DOHH2 (cell line): Measurements from ENCODE around the gene PIGX.

ENCODE experiments used
- H3F3A ChIP-seq: fragments of 200-600 bp; sonication (generic), shearing (Covaris generic); 2 replicates; pipeline ENCODE4 v1.6.0; 2016; ENCODE audit warnings: antibody characterized with exemption, mild to moderate bottlenecking; ENCODE audit not compliant: control insufficient read depth, insufficient read depth
- H3K27ac ChIP-seq: fragments of 200-600 bp; sonication (generic); 2 replicates; pipeline ENCODE4 v1.5.1; 2014; ENCODE audit warnings: low read depth, mild to moderate bottlenecking, low read length, moderate library complexity
- H3K27me3 ChIP-seq: fragments of 200-600 bp; sonication (generic); 2 replicates; pipeline ENCODE4 v1.6.1; 2014; ENCODE audit warnings: mild to moderate bottlenecking, low read length, mixed read lengths; ENCODE audit not compliant: control insufficient read depth
- H3K36me3 ChIP-seq: fragments of 200-600 bp; sonication (generic); 2 replicates; pipeline ENCODE4 v1.6.1; 2014; ENCODE audit warnings: mild to moderate bottlenecking, low read length, moderate library complexity, mixed read lengths; ENCODE audit not compliant: control insufficient read depth
- H3K4me1 ChIP-seq: fragments of 200-600 bp; sonication (generic); 2 replicates; pipeline ENCODE4 v1.6.1; 2014; ENCODE audit warnings: mild to moderate bottlenecking, low read length, mixed read lengths; ENCODE audit not compliant: control insufficient read depth
- H3K4me2 ChIP-seq: fragments of 200-600 bp; sonication (generic); 2 replicates; pipeline ENCODE4 v1.6.0; 2014; ENCODE audit warnings: mild to moderate bottlenecking, low read length, moderate library complexity
- H3K4me3 ChIP-seq: fragments of 200-600 bp; sonication (generic); 2 replicates; pipeline ENCODE4 v1.5.1; 2014; ENCODE audit warnings: mild to moderate bottlenecking, low read length, mixed read lengths
- H3K79me2 ChIP-seq: fragments of 200-600 bp; sonication (generic); 2 replicates; pipeline ENCODE4 v1.6.1; 2014; ENCODE audit warnings: mild to moderate bottlenecking, low read length, mixed read lengths; ENCODE audit not compliant: control insufficient read depth
- H3K9me2 ChIP-seq: fragments of 200-600 bp; sonication (generic); replicated peaks from 2 replicates; pipeline ENCODE4 v1.6.1; 2014; ENCODE audit warnings: mild to moderate bottlenecking, low read length, mixed read lengths; ENCODE audit not compliant: control insufficient read depth
- H3K9me3 ChIP-seq: fragments of 200-600 bp; sonication (generic); 2 replicates; pipeline ENCODE4 v1.6.1; 2014; ENCODE audit warnings: antibody characterized with exemption, low read length, mixed read lengths; ENCODE audit not compliant: control insufficient read depth, insufficient read depth
- H4K20me1 ChIP-seq: fragments of 200-600 bp; sonication (generic); 2 replicates; pipeline ENCODE4 v1.6.0; 2014; ENCODE audit warnings: low read depth, mild to moderate bottlenecking, antibody characterized with exemption, low read length, moderate library complexity; ENCODE audit not compliant: control insufficient read depth, insufficient read depth
- CTCF ChIP-seq: fragments of 200-600 bp; sonication (generic); IDR thresholded peaks from one replicate; pipeline ENCODE4 v1.5.1; 2014; ENCODE audit warnings: antibody characterized with exemption, mild to moderate bottlenecking, low read depth, low read length; ENCODE audit not compliant: poor library complexity, severe bottlenecking
- EZH2phosphoT487 ChIP-seq: fragments of 200-600 bp; sonication (generic); IDR thresholded peaks from 2 replicates; pipeline ENCODE4 v1.6.1; 2017; ENCODE audit warnings: borderline replicate concordance, mild to moderate bottlenecking, antibody characterized with exemption, low read length, moderate library complexity, mixed read lengths

PIGX gene

GRCh38 chr3:196771067-196771466 is 58.9 kb downstream of the PIGX start:
- no peak overlapping the region for H3K4me3 ChIP-seq
- no peaks in the 10 kb centered on the region for H3K9me3 ChIP-seq
- peaks cover 99% of the 10 kb centered on the region for H3K79me2 ChIP-seq
- no peaks in the 10 kb centered on the region; the same call in 1 of the 2 replicates for H3F3A ChIP-seq
- peaks cover 13% of the 10 kb centered on the region; the same call in 1 of the 2 replicates for H4K20me1 ChIP-seq
- H3K9me2 ChIP-seq = no peaks in the 10 kb centered on the region
- TF ChIP-seq EZH2phosphoT487 (no peak), CTCF (no peak)
- H3K27me3 ChIP-seq = no peaks in the 10 kb centered on the region
- no peak overlapping the region for H3K4me2 ChIP-seq
- peaks cover 17% of the 10 kb centered on the region for H3K36me3 ChIP-seq
- H3K27ac ChIP-seq = no peak overlapping the region
- peaks cover 9% of the 10 kb centered on the region; the same call in 1 of the 2 replicates for H3K4me1 ChIP-seq

- no peaks in the 10 kb centered on the region; the same call in 1 of the 2 replicates for H3F3A ChIP-seq
- no peaks in the 10 kb centered on the region for H3K27me3 ChIP-seq
- H3K27ac ChIP-seq = no peak overlapping the region
- TF ChIP-seq EZH2phosphoT487 (no peak), CTCF (no peak)
- H3K9me2 ChIP-seq = no peaks in the 10 kb centered on the region
- no peak overlapping the region for H3K4me2 ChIP-seq
- peaks cover 27% of the 10 kb centered on the region for H3K36me3 ChIP-seq
- H3K4me1 ChIP-seq = peaks cover 9% of the 10 kb centered on the region; the same call in 1 of the 2 replicates
- H4K20me1 ChIP-seq = peaks cover 18% of the 10 kb centered on the region; the same call in 1 of the 2 replicates
- peaks cover 99% of the 10 kb centered on the region for H3K79me2 ChIP-seq
- no peak overlapping the region for H3K4me3 ChIP-seq
- no peaks in the 10 kb centered on the region for H3K9me3 ChIP-seq
Measured at GRCh38 chr3:196772102-196772501, 59.9 kb downstream of the PIGX start.

GRCh38 chr3:196772897-196773296 is 60.7 kb downstream of the PIGX start:
- H3K79me2 ChIP-seq = peaks cover 99% of the 10 kb centered on the region
- no peaks in the 10 kb centered on the region for H3K27me3 ChIP-seq
- no peak overlapping the region for H3K4me3 ChIP-seq
- peaks cover 9% of the 10 kb centered on the region; the same call in 1 of the 2 replicates for H3K4me1 ChIP-seq
- no peaks in the 10 kb centered on the region for H3K9me2 ChIP-seq
- no peak overlapping the region for H3K4me2 ChIP-seq
- no peaks in the 10 kb centered on the region; the same call in 1 of the 2 replicates for H3F3A ChIP-seq
- TF ChIP-seq CTCF = no peak
- no peak for TF ChIP-seq EZH2phosphoT487
- H3K36me3 ChIP-seq = peaks cover 25% of the 10 kb centered on the region
- H3K9me3 ChIP-seq = no peaks in the 10 kb centered on the region
- H3K27ac ChIP-seq = no peak overlapping the region
- peaks cover 15% of the 10 kb centered on the region; the same call in 1 of the 2 replicates for H4K20me1 ChIP-seq
